HEK293T (cell line): Measurements from ENCODE around the gene RPL26.

Experiments
- BHLHE40 ChIP-seq: fragments of 450-650 bp; IDR thresholded peaks from 2 replicates; pipeline ENCODE4 v1.6.1; 2016; ENCODE audit warnings: mild to moderate bottlenecking, moderate library complexity, borderline replicate concordance
- ELF4 ChIP-seq: fragments of 450-650 bp; IDR thresholded peaks from 2 replicates; pipeline ENCODE4 v1.6.1; 2017; ENCODE audit warnings: antibody characterized with exemption
- FOXA1 ChIP-seq: fragments of 450-650 bp; IDR thresholded peaks from 2 replicates; pipeline ENCODE4 v1.6.1; 2016; ENCODE audit warnings: mild to moderate bottlenecking
- FOXK2 ChIP-seq: fragments of 450-650 bp; IDR thresholded peaks from 2 replicates; pipeline ENCODE4 v1.6.1; 2016; ENCODE audit warnings: mild to moderate bottlenecking
- NFRKB ChIP-seq: fragments of 450-650 bp; IDR thresholded peaks from 2 replicates; pipeline ENCODE4 v1.6.1; 2016; ENCODE audit warnings: mild to moderate bottlenecking, moderate library complexity
- PKNOX1 ChIP-seq: fragments of 450-650 bp; IDR thresholded peaks from 2 replicates; pipeline ENCODE4 v1.6.1; 2016

GRCh38 chr17:8380049-8380448 lies 2.9 kb downstream of the RPL26 start:
- TF ChIP-seq FOXA1 (no peak), BHLHE40 (no peak), PKNOX1 (no peak), NFRKB (no peak), FOXK2 (no peak), ELF4 (no peak)
